Ovary (tissue), 9 donors: ENCODE data around the gene KLF16. TPM values are rescaled to one million over a fixed set of nuclear protein-coding genes. Genes with fewer than 3 reads are reported as not detected.

Source experiments
- DNase-seq, 5 donors: peaks; one replicate each; pipeline ENCODE4 v3.0.0-alpha.2; 2019 to 2020
- H3K27ac ChIP-seq, 2 donors: fragments of 200-600 bp; one replicate each; pipeline versions ENCODE4 v1.5.1 to v1.8.0; 2019 to 2022
- H3K27me3 ChIP-seq: fragments of 200-600 bp; one replicate; pipeline ENCODE4 v1.8.0; 2022
- H3K36me3 ChIP-seq: fragments of 200-600 bp; sonication (generic); one replicate; pipeline ENCODE4 v1.5.1; 2019
- H3K4me1 ChIP-seq: one replicate; pipeline ENCODE4 v1.8.1; 2013; ENCODE audit warnings: mild to moderate bottlenecking, moderate library complexity; ENCODE audit not compliant: insufficient read depth
- H3K4me3 ChIP-seq: fragments of 200-600 bp; sonication (generic); one replicate; pipeline ENCODE4 v1.5.1; 2017
- H3K9me3 ChIP-seq, 2 donors: fragments of 200-600 bp in 1 of 2; sonication (generic) in 1 of 2; one replicate each; pipeline versions ENCODE4 v1.5.1 to v1.8.1; 2013 to 2019; ENCODE audit warnings: mild to moderate bottlenecking in 1 of 2, moderate library complexity in 1 of 2
- EP300 ChIP-seq: sonication (generic); formaldehyde crosslinking; IDR thresholded peaks from one replicate; pipeline ENCODE4 v1.6.1; 2017; ENCODE audit warnings: antibody characterized with exemption
- POLR2A ChIP-seq: fragments of 450-650 bp; IDR thresholded peaks from one replicate; pipeline ENCODE4 v1.6.1; 2017; ENCODE audit warnings: antibody characterized with exemption, mild to moderate bottlenecking, moderate library complexity
- WGBS, 3 donors: extraction: QIAGEN DNeasy Blood & Tissue Kit in 1 of 3; methylation state at CpG; one replicate each; pipeline versions ENCODE4 v1.1.5 to v1.1.7; 2013 to 2017; 5-methylcytosine and 5-hydroxymethylcytosine counted together
- intact Hi-C, 4 donors: fragments of 100-400 bp; cut with DNase I; formaldehyde crosslinking; loops; one replicate each; pipeline versions ENCODE4 v1.11.0 to v1.15.1; 2022 to 2023
- polyA plus RNA-seq, 2 donors: library from polyadenylated mRNA; stranded (reverse); fragments of 200-250 nt in 1 of 2; fragments of 350-450 nt in 1 of 2; fragmentation: Illumina TruSeq in 1 of 2; extraction: RNeasy Lipid Tissue Mini Kit (QIAGEN cat#74804) in 1 of 2; gene quantifications; one replicate each; pipeline ENCODE4 v1.2.3, GENCODE V29; 2013 to 2014
- total RNA-seq, 7 donors: library from RNA; depleted of rRNA in 2 of 7; stranded (reverse); fragments of >200 nt in 2 of 7; fragmentation: NEBNext Ultra II Directional in 3 of 7; extraction: Animal tissue kit (Norgen Biotek cat#: 25700) in 3 of 7; gene quantifications; one replicate each; pipeline versions ENCODE4 v1.1.0 to v1.2.4, GENCODE V29; 2016 to 2023
- TF ChIP-seq, protein P1 (sequence below), 3 donors: fragments of 450-650 bp in 2 of 3; fragments of 200-600 bp in 1 of 3; IDR thresholded peaks; one replicate each; pipeline versions ENCODE4 v1.5.1 to v1.8.0; 2016 to 2022; ENCODE audit warnings: antibody characterized with exemption in 3 of 3, mild to moderate bottlenecking in 1 of 3
- donor health status: DM: no; HTN: no; CAD: no; lungs with moderate emphysema.
- donor health status: DM: no; HTN: no; CAD: no.
- donor health status: Bipolar disorder and iron deficiency.
- donor health status: DM: yes; HTN: yes; CAD: no.
- donor health status: DM: no; HTN: no; CAD: no.
- donor health status: DM: yes; HTN: yes; CAD: no.

KLF16 gene
- total and polyA plus RNA-seq, 9 donors: 0.63 to 26.6 (median 14.4) TPM

DNA sequence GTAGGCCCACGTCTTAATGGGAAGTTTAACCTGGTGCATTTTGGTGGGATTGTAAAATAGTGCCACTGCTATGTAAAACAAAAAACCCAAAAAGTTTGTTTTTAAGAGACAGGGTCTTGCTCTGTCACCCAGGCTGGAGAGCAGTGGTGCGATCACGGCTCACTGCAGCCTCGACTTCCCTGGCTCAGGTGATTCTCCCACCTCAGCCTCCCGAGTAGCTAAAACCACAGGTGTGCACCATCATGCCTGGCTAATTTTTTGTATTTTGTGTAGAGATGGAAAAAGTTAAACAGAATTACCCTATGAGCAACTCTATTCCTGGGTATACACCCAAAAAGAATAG lies 14.3 kb downstream of the KLF16 start:
- Histone ChIP-seq H3K27ac (no peak overlapping the region), H3K4me3 (no peak overlapping the region), H3K9me3 (no peaks in the 10 kb centered on the region), H3K36me3 (no peaks in the 10 kb centered on the region), H3K27me3 (no peaks in the 10 kb centered on the region), H3K4me1 (peaks cover 14% of the 10 kb centered on the region)
- intact Hi-C loops: no loop called here
- no peak for DNase-seq
- TF ChIP-seq, protein P1, sequence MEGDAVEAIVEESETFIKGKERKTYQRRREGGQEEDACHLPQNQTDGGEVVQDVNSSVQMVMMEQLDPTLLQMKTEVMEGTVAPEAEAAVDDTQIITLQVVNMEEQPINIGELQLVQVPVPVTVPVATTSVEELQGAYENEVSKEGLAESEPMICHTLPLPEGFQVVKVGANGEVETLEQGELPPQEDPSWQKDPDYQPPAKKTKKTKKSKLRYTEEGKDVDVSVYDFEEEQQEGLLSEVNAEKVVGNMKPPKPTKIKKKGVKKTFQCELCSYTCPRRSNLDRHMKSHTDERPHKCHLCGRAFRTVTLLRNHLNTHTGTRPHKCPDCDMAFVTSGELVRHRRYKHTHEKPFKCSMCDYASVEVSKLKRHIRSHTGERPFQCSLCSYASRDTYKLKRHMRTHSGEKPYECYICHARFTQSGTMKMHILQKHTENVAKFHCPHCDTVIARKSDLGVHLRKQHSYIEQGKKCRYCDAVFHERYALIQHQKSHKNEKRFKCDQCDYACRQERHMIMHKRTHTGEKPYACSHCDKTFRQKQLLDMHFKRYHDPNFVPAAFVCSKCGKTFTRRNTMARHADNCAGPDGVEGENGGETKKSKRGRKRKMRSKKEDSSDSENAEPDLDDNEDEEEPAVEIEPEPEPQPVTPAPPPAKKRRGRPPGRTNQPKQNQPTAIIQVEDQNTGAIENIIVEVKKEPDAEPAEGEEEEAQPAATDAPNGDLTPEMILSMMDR (IDR thresholded peaks at IDR 0.05): no peak
- TF ChIP-seq POLR2A: no peak
- TF ChIP-seq EP300: no peak
- WGBS, 3 donors: 50 to 62% (median 55%) methylated on average over 5 of the region's 5 CpGs

DNA sequence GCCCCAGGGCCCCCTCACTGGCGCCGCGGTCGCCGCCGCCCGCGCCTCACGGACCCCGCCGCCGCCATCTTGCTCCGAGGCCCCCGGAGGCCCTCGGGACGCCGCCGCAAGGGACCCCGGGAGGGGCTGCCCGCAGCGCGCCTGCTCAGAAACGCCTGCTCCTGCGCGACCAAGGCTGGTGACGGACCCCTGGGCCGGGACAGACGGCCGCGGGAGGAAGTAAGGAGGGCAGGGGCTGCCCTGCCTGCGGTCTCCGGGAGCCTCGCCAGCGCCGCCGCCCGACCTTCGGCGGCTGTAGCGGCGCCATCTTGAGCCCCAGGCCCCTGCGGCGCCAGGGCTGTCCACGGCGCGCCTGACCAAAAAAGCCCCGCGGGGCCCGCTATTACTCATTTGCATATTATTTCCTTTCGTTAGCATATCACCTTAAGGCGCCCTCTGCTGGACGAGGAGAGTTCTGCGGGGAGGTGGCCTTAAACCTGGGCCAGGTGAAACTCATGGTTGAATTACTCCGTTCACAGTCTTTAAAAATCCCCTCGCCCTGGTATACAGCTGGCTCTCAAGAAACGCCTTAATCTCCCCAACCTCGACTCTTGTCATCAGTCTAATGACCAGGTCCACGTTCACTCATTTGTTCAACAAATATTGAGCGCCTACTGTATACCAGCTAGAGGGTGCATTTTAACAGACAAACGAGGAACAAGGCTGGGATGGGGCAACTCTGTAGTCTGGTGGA lies 14.8 kb downstream of the KLF16 start, which contains the start of gene REXO1:
Gene REXO1 (minus strand): TSS at position 85 of the 733 bp plus-strand sequence. CDS start 125 bp downstream, outside the sequence.
- Histone ChIP-seq H3K27ac (peak within 1 kb of the TSS; percentile 99 to 100), H3K27me3 (no peaks in the 10 kb centered on the region), H3K36me3 (no peaks in the 10 kb centered on the region), H3K9me3 (no peaks in the 10 kb centered on the region), H3K4me3 (peak within 1 kb of the TSS; percentile 92), H3K4me1 (peaks cover 14% of the 10 kb centered on the region)
- WGBS, 3 donors: 1 to 8% (median 3%) methylated on average over 13 to 60 of the region's 60 CpGs
- peak; percentile 93 to 98 (median 95) for DNase-seq
- intact Hi-C loops: no loop called here
- TF ChIP-seq POLR2A (peak; percentile 48), EP300 (no peak)
- TF ChIP-seq, protein P1 (IDR thresholded peaks at IDR 0.05): peak; percentile 85 to 92 (median 91)

DNA sequence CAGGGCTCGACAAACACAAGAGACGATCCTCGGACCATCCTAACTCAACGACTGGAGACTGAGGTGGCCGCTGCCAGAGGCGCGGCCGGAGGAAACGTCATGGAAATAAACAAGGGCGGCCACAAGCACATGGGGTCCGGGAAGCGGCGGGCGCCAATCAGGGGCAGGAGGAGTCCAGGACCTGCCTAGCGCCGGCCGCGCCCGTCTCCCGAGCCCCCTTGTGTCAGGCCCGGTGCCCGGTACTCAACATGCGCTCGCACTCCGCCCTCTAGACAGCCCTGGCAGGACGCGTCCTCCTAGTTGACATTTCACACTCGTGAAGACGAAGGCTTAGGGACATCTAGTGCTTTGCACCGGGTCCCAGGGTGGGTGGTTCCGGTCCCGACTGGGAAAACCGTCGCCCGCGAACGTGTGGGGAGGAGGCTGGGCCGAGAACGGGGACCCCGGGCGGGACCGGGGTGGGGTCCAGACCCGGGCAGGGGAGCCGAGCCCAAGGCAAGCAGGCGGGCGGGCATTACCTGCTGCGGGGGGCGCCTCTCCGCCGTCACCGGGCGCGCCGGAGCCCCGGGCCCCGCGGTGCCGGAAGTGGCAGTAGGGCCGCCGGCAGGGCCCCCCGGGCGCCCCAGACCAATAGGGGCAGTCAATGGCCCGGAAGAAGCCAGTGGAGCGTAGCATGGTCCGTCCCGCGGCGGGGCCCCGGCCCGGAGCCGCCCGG lies 15.5 kb downstream of the KLF16 start:
- TF ChIP-seq POLR2A (no peak), EP300 (no peak)
- TF ChIP-seq, protein P1 (IDR thresholded peaks at IDR 0.05): no peak
- intact Hi-C loops: no loop called here

DNA sequence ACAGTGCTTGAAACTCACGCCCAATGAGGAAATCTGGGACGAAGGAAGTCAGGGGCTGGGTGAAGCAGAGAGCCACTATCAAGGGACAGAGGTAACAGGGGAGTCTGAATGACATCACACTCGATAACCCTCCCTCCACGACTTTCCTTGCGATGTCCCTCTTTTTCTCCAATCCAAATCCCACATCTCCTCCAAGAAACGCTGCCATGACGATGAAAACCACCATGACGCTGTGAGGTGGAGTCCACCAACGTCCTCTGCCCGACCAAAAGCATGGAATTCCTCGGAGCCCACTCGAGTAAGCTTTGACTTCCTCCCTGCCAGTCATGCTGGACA lies 16.1 kb downstream of the KLF16 start:
- intact Hi-C loops: no loop called here
- peak overlapping the region; percentile 92 for H3K4me3 ChIP-seq
- no peaks in the 10 kb centered on the region for H3K36me3 ChIP-seq
- WGBS, 3 donors: 5 to 8% (median 6%) methylated on average over 12 of the region's 12 CpGs
- H3K9me3 ChIP-seq: no peaks in the 10 kb centered on the region
- TF ChIP-seq EP300 (no peak), POLR2A (no peak)
- TF ChIP-seq, protein P1 (IDR thresholded peaks at IDR 0.05): no peak
- no peaks in the 10 kb centered on the region for H3K27me3 ChIP-seq
- H3K27ac ChIP-seq: peak overlapping the region in 1 of 2 donors; percentile 100
- DNase-seq: no peak
- peaks cover 14% of the 10 kb centered on the region for H3K4me1 ChIP-seq

More for the DNA sequence above, 15.5 kb downstream of the KLF16 start:
- no peaks in the 10 kb centered on the region for H3K27me3 ChIP-seq
- DNase-seq: no peak
- H3K4me3 ChIP-seq: peak overlapping the region; percentile 92
- H3K36me3 ChIP-seq: no peaks in the 10 kb centered on the region
- H3K4me1 ChIP-seq: peaks cover 14% of the 10 kb centered on the region
- H3K27ac ChIP-seq: peak overlapping the region; percentile 99 to 100
- 1% methylated on average over 43 to 72 of the region's 72 CpGs for WGBS, 3 donors
- no peaks in the 10 kb centered on the region for H3K9me3 ChIP-seq
